SK-N-MC (cell line): ENCODE measurements around the gene DLX1.

ENCODE experiments used
- EZH2 ChIP-seq: fragments of 200-600 bp; sonication (generic); IDR thresholded peaks from one replicate; pipeline ENCODE4 v1.6.1; 2017; ENCODE audit warnings: antibody characterized with exemption
- POLR2AphosphoS5 ChIP-seq: IDR thresholded peaks from 2 replicates; pipeline ENCODE4 v1.6.1; 2012; ENCODE audit warnings: mild to moderate bottlenecking, low read depth, low read length, borderline replicate concordance

DNA sequence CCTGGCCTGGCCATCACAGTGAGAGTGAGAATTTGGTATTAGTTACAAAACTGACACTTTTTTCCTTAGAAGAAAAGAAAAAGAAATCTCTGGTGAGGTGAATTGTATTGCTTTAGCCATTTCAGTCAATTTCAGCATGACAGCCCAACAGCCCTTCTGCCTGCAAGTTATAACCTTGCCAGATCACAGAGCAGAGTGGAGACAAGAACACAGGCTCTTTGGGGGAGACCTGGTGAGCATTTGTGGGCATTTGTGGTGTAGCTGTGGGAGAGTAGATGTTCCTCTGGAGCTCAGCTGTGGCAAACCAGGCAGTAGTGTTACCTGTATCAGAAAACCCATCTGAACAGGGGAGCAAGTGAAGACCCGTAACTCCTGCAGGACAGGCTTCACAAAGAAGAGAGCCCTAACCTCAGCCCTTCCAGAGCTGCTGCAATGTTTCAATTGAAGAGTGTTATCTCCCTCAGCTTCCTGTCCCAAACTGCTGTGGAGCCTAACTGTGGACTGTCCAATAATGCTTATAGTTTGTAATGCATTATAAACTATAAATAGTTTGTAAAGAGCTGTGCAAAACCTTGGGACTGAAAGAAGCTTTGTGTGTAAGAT, 22.8 kb upstream of the DLX1 start:
- TF ChIP-seq EZH2, result no peak
- TF ChIP-seq POLR2AphosphoS5, result no peak
